ENCODE measurements around the gene EPB41L2.

The EPB41L2 gene

GRCh38 chr6:130838250-130838860 is 224.7 kb downstream of the EPB41L2 start:
- TF ChIP-seq CTCF (IDR thresholded peaks at IDR 0.05; ENCODE audit: borderline replicate concordance, insufficient read depth, low read depth, low read length) = no peak
- no peak overlapping the region for H3K4me3 ChIP-seq (ENCODE audit: low read depth, low read length)

- no peak for TF ChIP-seq CTCF (IDR thresholded peaks at IDR 0.05; ENCODE audit: borderline replicate concordance, insufficient read depth, low read depth, low read length)
- no peak overlapping the region for H3K4me3 ChIP-seq (ENCODE audit: low read depth, low read length)
Observed at GRCh38 chr6:130837067-130837466, 226.0 kb downstream of the EPB41L2 start.

- no peak for TF ChIP-seq CTCF (IDR thresholded peaks at IDR 0.05; ENCODE audit: borderline replicate concordance, insufficient read depth, low read depth, low read length)
- no peak overlapping the region for H3K4me3 ChIP-seq (ENCODE audit: low read depth, low read length)
Observed at GRCh38 chr6:130836055-130836640, 226.9 kb downstream of the EPB41L2 start.

- TF ChIP-seq CTCF (IDR thresholded peaks at IDR 0.05; ENCODE audit: borderline replicate concordance, insufficient read depth, low read depth, low read length) = no peak
- no peak overlapping the region for H3K4me3 ChIP-seq (ENCODE audit: low read depth, low read length)
Observed at GRCh38 chr6:130834482-130835251, 228.4 kb downstream of the EPB41L2 start.

- TF ChIP-seq CTCF (IDR thresholded peaks at IDR 0.05; ENCODE audit: borderline replicate concordance, insufficient read depth, low read depth, low read length) = no peak
- no peak overlapping the region for H3K4me3 ChIP-seq (ENCODE audit: low read depth, low read length)
Observed at GRCh38 chr6:130833569-130833968, 229.5 kb downstream of the EPB41L2 start.

- TF ChIP-seq CTCF (IDR thresholded peaks at IDR 0.05; ENCODE audit: borderline replicate concordance, insufficient read depth, low read depth, low read length) = no peak
- H3K4me3 ChIP-seq (ENCODE audit: low read depth, low read length) = no peak overlapping the region
Observed at GRCh38 chr6:130831607-130832006, 231.4 kb downstream of the EPB41L2 start.

All from GM12875 (cell line).